ENCODE measurements around the gene LRRD1. TPM values are rescaled to one million over a fixed set of nuclear protein-coding genes. Genes with fewer than 3 reads are reported as not detected.
"Not testable (repeated sequence)": the region's sequence is repeated elsewhere in the genome, so short reads cannot be mapped to it uniquely, and the experiment has no call there.

LRRD1 gene
- total RNA-seq, 3 donors from 2014 or later (not counting 1 experiment from before 2014, with no cell fraction given): not detected

- no peak overlapping the region for H3K27ac ChIP-seq (ENCODE audit: low read length)
- H3K4me1 ChIP-seq (ENCODE audit: control insufficient read depth, insufficient read depth, low read length): no peaks in the 10 kb centered on the region
- no peak for TF ChIP-seq CTCF (IDR thresholded peaks at IDR 0.05)
- H3K36me3 Mint-ChIP-seq: peaks cover 42% of the 10 kb centered on the region
- H3K9me3 ChIP-seq (ENCODE audit: control insufficient read depth, insufficient read depth, low read length): no peaks in the 10 kb centered on the region
- no peak for ATAC-seq
- no peak overlapping the region for H3K4me3 ChIP-seq (ENCODE audit: low read length)
- DNase-seq: no peak
- no peaks in the 10 kb centered on the region for H3K27me3 ChIP-seq (ENCODE audit: control insufficient read depth, insufficient read depth, low read length)
- peaks cover 0 to 28% of the 10 kb centered on the region in 2 donors for H3K4me1 Mint-ChIP-seq
- intact Hi-C loops (cut with micrococcal nuclease): no loop called here
- no CpG with 5 or more reads among the region's 3 CpGs for WGBS (ENCODE audit: insufficient coverage)
- no peaks in the 10 kb centered on the region for H3K27me3 Mint-ChIP-seq (ENCODE audit: low read depth in 2 of 2)
- H3K4me3 Mint-ChIP-seq: no peak overlapping the region
- no peak overlapping the region for H3K27ac Mint-ChIP-seq
- H3K9me3 Mint-ChIP-seq: no peaks in the 10 kb centered on the region
- peaks cover 18% of the 10 kb centered on the region for H3K36me3 ChIP-seq (ENCODE audit: control insufficient read depth, insufficient read depth, low read length)
Measured at GRCh38 chr7:92116949-92117348, 62.0 kb downstream of the LRRD1 start.

DNA sequence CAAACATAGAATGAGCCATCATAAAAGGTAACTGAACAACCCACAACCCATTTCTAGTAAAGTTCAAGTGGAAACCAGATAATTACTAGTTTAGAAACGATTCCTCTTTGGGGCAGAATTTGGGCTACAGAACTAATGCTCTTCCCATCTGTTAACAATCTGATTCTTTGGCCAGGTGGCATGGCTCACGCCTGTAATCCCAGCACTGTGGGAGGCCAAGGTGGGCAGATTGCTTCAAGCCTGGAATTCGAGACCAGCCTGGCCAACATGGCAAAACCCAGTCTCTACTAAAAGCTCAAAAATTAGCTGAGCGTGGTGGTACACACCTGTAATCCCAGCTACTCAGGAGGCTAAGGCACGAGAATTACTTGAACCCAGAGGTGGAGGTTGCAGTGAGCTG is 63.1 kb downstream of the LRRD1 start:
- Mint-ChIP-seq H3K27me3 (ENCODE audit: low read depth in 2 of 2) (no peaks in the 10 kb centered on the region), H3K4me1 (peaks cover 0 to 27% of the 10 kb centered on the region in 2 donors), H3K36me3 (peaks cover 37% of the 10 kb centered on the region), H3K4me3 (no peak overlapping the region), H3K27ac (no peak overlapping the region), H3K9me3 (no peaks in the 10 kb centered on the region)
- H3K36me3 ChIP-seq (ENCODE audit: control insufficient read depth, insufficient read depth, low read length): peaks cover 25% of the 10 kb centered on the region
- WGBS (ENCODE audit: insufficient coverage): 97% methylated on average over 5 of the region's 5 CpGs
- TF ChIP-seq CTCF (IDR thresholded peaks at IDR 0.05): no peak
- H3K4me1 ChIP-seq (ENCODE audit: control insufficient read depth, insufficient read depth, low read length): no peaks in the 10 kb centered on the region
- H3K9me3 ChIP-seq (ENCODE audit: control insufficient read depth, insufficient read depth, low read length): no peaks in the 10 kb centered on the region
- no peak for ATAC-seq
- H3K4me3 ChIP-seq (ENCODE audit: low read length): no peak overlapping the region
- H3K27ac ChIP-seq (ENCODE audit: low read length): no peak overlapping the region
- no peaks in the 10 kb centered on the region for H3K27me3 ChIP-seq (ENCODE audit: control insufficient read depth, insufficient read depth, low read length)
- intact Hi-C loops (cut with micrococcal nuclease): no loop called here
- DNase-seq: no peak

GRCh38 chr7:92110857-92111256 is 68.1 kb downstream of the LRRD1 start:
- Mint-ChIP-seq H3K4me3 (no peak overlapping the region), H3K27me3 (ENCODE audit: low read depth in 2 of 2) (no peaks in the 10 kb centered on the region), H3K9me3 (no peaks in the 10 kb centered on the region), H3K36me3 (peaks cover 39% of the 10 kb centered on the region), H3K27ac (no peak overlapping the region), H3K4me1 (peaks cover 0 to 9% of the 10 kb centered on the region in 2 donors)
- no peaks in the 10 kb centered on the region for H3K27me3 ChIP-seq (ENCODE audit: control insufficient read depth, insufficient read depth, low read length)
- H3K4me1 ChIP-seq (ENCODE audit: control insufficient read depth, insufficient read depth, low read length): no peaks in the 10 kb centered on the region
- H3K4me3 ChIP-seq (ENCODE audit: low read length): no peak overlapping the region
- WGBS (ENCODE audit: insufficient coverage): 100% methylated on average over 2 of the region's 2 CpGs
- TF ChIP-seq CTCF (IDR thresholded peaks at IDR 0.05): no peak
- DNase-seq (no peak), ATAC-seq (no peak)
- H3K36me3 ChIP-seq (ENCODE audit: control insufficient read depth, insufficient read depth, low read length): peaks cover 42% of the 10 kb centered on the region
- intact Hi-C loops (cut with micrococcal nuclease): no loop called here
- no peaks in the 10 kb centered on the region for H3K9me3 ChIP-seq (ENCODE audit: control insufficient read depth, insufficient read depth, low read length)
- no peak overlapping the region for H3K27ac ChIP-seq (ENCODE audit: low read length)

DNA sequence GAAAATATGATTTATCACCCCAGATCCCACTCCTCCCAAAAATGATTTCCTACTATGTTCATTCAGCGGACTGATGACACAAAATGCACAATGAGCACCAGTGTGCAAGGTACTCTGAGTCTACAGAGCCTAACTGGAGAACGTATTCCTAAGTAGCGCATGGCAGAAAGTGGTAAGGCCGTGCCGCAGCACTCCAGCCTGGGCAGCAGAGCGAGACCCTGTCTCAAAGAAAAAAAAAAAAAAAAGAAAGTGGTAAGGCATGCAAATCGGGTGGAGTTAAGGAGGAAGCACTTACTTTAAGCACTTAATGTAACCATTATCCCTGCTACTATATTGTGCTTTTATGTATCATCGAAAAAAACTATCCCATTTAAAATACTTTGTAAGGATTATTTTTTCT is 70.1 kb downstream of the LRRD1 start:
- DNase-seq (no peak), ATAC-seq (no peak)
- TF ChIP-seq CTCF (IDR thresholded peaks at IDR 0.05): no peak

GRCh38 chr7:92102862-92103261 is 76.1 kb downstream of the LRRD1 start:
- ATAC-seq; intact Hi-C loops (cut with micrococcal nuclease); H3K27me3 ChIP-seq (ENCODE audit: control insufficient read depth, insufficient read depth, low read length); H3K4me3 Mint-ChIP-seq; DNase-seq; H3K9me3 Mint-ChIP-seq; H3K4me3 ChIP-seq (ENCODE audit: low read length); H3K27me3 Mint-ChIP-seq (ENCODE audit: low read depth in 2 of 2); H3K4me1 ChIP-seq (ENCODE audit: control insufficient read depth, insufficient read depth, low read length); H3K27ac ChIP-seq (ENCODE audit: low read length); H3K9me3 ChIP-seq (ENCODE audit: control insufficient read depth, insufficient read depth, low read length); H3K4me1 Mint-ChIP-seq; H3K27ac Mint-ChIP-seq: not testable (repeated sequence)
- H3K36me3 Mint-ChIP-seq: peaks cover 26% of the 10 kb centered on the region
- peaks cover 59% of the 10 kb centered on the region for H3K36me3 ChIP-seq (ENCODE audit: control insufficient read depth, insufficient read depth, low read length)
- WGBS (ENCODE audit: insufficient coverage): 99% methylated on average over 5 of the region's 5 CpGs

More for the DNA sequence above, 70.1 kb downstream of the LRRD1 start:
- peaks cover 39% of the 10 kb centered on the region for H3K36me3 ChIP-seq (ENCODE audit: control insufficient read depth, insufficient read depth, low read length)
- Mint-ChIP-seq H3K27ac (no peak overlapping the region), H3K36me3 (peaks cover 21% of the 10 kb centered on the region), H3K27me3 (ENCODE audit: low read depth in 2 of 2) (no peaks in the 10 kb centered on the region), H3K4me1 (no peaks in the 10 kb centered on the region), H3K4me3 (no peak overlapping the region), H3K9me3 (no peaks in the 10 kb centered on the region)
- no peak overlapping the region for H3K4me3 ChIP-seq (ENCODE audit: low read length)
- no peaks in the 10 kb centered on the region for H3K4me1 ChIP-seq (ENCODE audit: control insufficient read depth, insufficient read depth, low read length)
- H3K27me3 ChIP-seq (ENCODE audit: control insufficient read depth, insufficient read depth, low read length): no peaks in the 10 kb centered on the region
- intact Hi-C loops (cut with micrococcal nuclease): no loop called here
- H3K9me3 ChIP-seq (ENCODE audit: control insufficient read depth, insufficient read depth, low read length): no peaks in the 10 kb centered on the region
- 93% methylated on average over 6 of the region's 8 CpGs for WGBS (ENCODE audit: insufficient coverage)
- no peak overlapping the region for H3K27ac ChIP-seq (ENCODE audit: low read length)
